K562 (cell line): ENCODE measurements around the gene SUPT3H. TPM values are rescaled to one million over a fixed set of nuclear protein-coding genes. Genes with fewer than 3 reads are reported as not detected.

Experiments used
- BRD9 ChIP-seq: fragments of 450-650 bp; IDR thresholded peaks from 2 replicates; pipeline ENCODE4 v1.6.1; 2018; ENCODE audit warnings: low read depth; ENCODE audit not compliant: partially characterized antibody
- CBX8 ChIP-seq: fragments of 200-600 bp; sonication (generic); IDR thresholded peaks from 2 replicates; pipeline ENCODE4 v1.6.1; 2012; ENCODE audit warnings: borderline replicate concordance, mixed run types, low read depth, mild to moderate bottlenecking, moderate library complexity, mixed read lengths, low read length, control low read depth, inconsistent platforms; ENCODE audit not compliant: poor library complexity, severe bottlenecking; ENCODE audit errors: extremely low read depth
- CHCHD3 ChIP-seq: fragments of 250-450 bp; sonication (Bioruptor Pico); IDR thresholded peaks from 2 replicates; pipeline ENCODE4 v2.1.2; 2022; ENCODE audit warnings: mild to moderate bottlenecking
- ELF1 ChIP-seq: fragments of 200-800 bp; sonication (Bioruptor generic); IDR thresholded peaks from 2 replicates; pipeline ENCODE4 v1.6.1; 2016; ENCODE audit warnings: missing genetic modification characterization, missing compliant biosample characterization
- FOS ChIP-seq: IDR thresholded peaks from 3 replicates; pipeline ENCODE4 v1.6.1; 2011; ENCODE audit not compliant: insufficient read length; ENCODE audit errors: extremely low read depth
- MAZ ChIP-seq, 2 experiments: fragments of 450-650 bp in 1 of 2; sonication (generic) in 1 of 2; formaldehyde crosslinking; IDR thresholded peaks in 1 of 2; conservative IDR thresholded peaks in 1 of 2; 2 replicates each; pipeline versions ENCODE4 v1.4.0 to v1.5.0; 2020; ENCODE audit warnings: mild to moderate bottlenecking in 1 of 2, missing genetic modification reagents in 1 of 2
- PPARD ChIP-seq: fragments of 250-450 bp; sonication (Bioruptor Pico); IDR thresholded peaks from 2 replicates; pipeline ENCODE4 v1.8.0; 2022; ENCODE audit warnings: inconsistent platforms, mild to moderate bottlenecking, moderate library complexity
- RBM14 ChIP-seq: fragments of 200-400 bp; formaldehyde crosslinking; IDR thresholded peaks from 2 replicates; pipeline ENCODE4 v1.6.1; 2018; ENCODE audit warnings: low read depth, mild to moderate bottlenecking, low read length, moderate library complexity, borderline replicate concordance; ENCODE audit not compliant: insufficient read depth
- TEAD4 ChIP-seq, 2 experiments: sonication (generic) in 1 of 2; formaldehyde crosslinking in 1 of 2; IDR thresholded peaks; 2 replicates each; pipeline versions ENCODE4 v1.6.1 to v1.8.0; 2012 to 2022; ENCODE audit warnings: borderline replicate concordance in 1 of 2, inconsistent platforms in 1 of 2, low read length in 1 of 2, mild to moderate bottlenecking in 1 of 2, missing genetic modification reagents in 1 of 2
- ZNF174 ChIP-seq: fragments of 250-450 bp; sonication (Bioruptor Pico); IDR thresholded peaks from 2 replicates; pipeline ENCODE4 v1.4.0; 2020; ENCODE audit warnings: mild to moderate bottlenecking
- ZNF263 ChIP-seq: sonication (generic); formaldehyde crosslinking; IDR thresholded peaks from 2 replicates; pipeline ENCODE4 v1.8.0; 2022; ENCODE audit warnings: mild to moderate bottlenecking, missing genetic modification reagents, borderline replicate concordance
- ZSCAN29 ChIP-seq: fragments of 450-650 bp; IDR thresholded peaks from 2 replicates; pipeline ENCODE4 v1.6.1; 2017
- polyA plus RNA-seq, 8 experiments: library from polyadenylated mRNA; depleted of rRNA in 4 of 8; stranded (reverse) in 5 of 8; unstranded in 3 of 8; fragments of >200 nt; fragmentation: Nextera tagmentation in 2 of 8; fragmentation: Illumina TruSeq in 1 of 8; extraction: Ambion mirVana in 2 of 8; extraction: Trizol in 1 of 8; gene quantifications; 2 replicates each; pipeline versions ENCODE4 v1.2.1 to v1.2.3, GENCODE V29; 2011 to 2014; ENCODE audit warnings: inconsistent platforms in 1 of 8, missing spikeins in 1 of 8
- total RNA-seq, 7 experiments: library from RNA; depleted of rRNA in 6 of 7; stranded (reverse); fragments of >200 nt in 6 of 7; fragmentation: Illumina TruSeq in 2 of 7; extraction: Trizol in 2 of 7; gene quantifications; 2 replicates each; pipeline versions ENCODE4 v1.2.1 to v1.2.3, GENCODE V29; 2011 to 2021; ENCODE audit warnings: low replicate concordance in 1 of 7
- TF ChIP-seq, protein P1 (sequence below): fragments of 450-650 bp; formaldehyde crosslinking; conservative IDR thresholded peaks from 2 replicates; pipeline ENCODE4 v1.4.0; 2022; ENCODE audit warnings: mild to moderate bottlenecking, missing genetic modification characterization
- TF ChIP-seq, protein P2 (sequence below): IDR thresholded peaks from 3 replicates; pipeline ENCODE4 v1.6.1; 2011; ENCODE audit warnings: borderline replicate concordance, mild to moderate bottlenecking; ENCODE audit not compliant: insufficient read length, insufficient read depth
- TF ChIP-seq, protein P3 (sequence below): sonication (generic); formaldehyde crosslinking; IDR thresholded peaks from 2 replicates; pipeline ENCODE4 v1.8.1; 2023; ENCODE audit warnings: mild to moderate bottlenecking, missing genetic modification reagents, moderate library complexity
- TF ChIP-seq, protein P4 (sequence below): sonication (generic); formaldehyde crosslinking; IDR thresholded peaks from 2 replicates; pipeline ENCODE4 v1.8.1; 2023; ENCODE audit warnings: mild to moderate bottlenecking, missing genetic modification reagents
- TF ChIP-seq, protein P5 (sequence below): fragments of 250-450 bp; sonication (Bioruptor Pico); IDR thresholded peaks from 2 replicates; pipeline ENCODE4 v1.4.0; 2020; ENCODE audit warnings: mild to moderate bottlenecking

Gene SUPT3H
- total and polyA plus RNA-seq, 9 of the 15 experiments (the other 6 are each of a cell fraction or from before 2014, with no cell fraction given), result 7.2 to 16.3 (median 11.9) TPM

DNA sequence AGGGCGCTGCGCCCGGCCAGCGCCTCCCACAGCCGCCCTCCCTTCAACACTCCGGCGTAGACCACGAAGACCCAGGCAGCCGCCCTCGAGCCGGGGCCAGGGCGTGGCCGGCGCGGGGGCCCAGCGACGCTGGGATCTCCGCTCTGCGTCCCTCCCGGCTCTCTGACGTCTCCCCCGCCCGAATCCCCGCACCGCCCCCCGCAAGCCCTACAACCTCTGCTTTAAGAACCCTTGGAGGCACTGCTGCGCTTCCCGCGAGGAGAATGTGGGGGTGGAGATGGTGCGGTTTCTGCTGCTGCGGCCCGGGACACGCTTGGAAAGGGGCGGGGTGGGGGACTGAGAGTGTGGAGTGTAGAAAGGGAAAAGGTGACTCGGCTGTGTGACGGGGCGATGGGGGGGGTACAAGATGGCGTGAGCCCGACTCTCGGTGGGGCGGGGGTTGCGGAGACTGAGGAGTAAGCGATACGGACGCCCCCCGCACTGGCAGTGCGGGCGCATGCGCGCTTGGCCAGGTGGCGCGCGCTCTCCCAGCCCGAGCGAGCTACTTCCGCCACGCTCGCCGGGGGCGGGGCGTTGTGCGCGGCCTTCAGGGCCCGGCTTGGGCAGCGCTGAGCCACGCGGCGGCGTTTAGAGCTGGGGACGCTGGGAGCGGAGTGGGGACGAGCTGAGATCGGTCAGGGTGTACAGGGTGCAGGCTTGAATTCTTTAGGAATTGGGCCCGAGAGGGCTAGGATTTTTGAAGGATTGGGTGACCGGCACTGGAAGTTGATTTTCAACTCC is at the start of gene SUPT3H (continued):
- TF ChIP-seq, protein P1, sequence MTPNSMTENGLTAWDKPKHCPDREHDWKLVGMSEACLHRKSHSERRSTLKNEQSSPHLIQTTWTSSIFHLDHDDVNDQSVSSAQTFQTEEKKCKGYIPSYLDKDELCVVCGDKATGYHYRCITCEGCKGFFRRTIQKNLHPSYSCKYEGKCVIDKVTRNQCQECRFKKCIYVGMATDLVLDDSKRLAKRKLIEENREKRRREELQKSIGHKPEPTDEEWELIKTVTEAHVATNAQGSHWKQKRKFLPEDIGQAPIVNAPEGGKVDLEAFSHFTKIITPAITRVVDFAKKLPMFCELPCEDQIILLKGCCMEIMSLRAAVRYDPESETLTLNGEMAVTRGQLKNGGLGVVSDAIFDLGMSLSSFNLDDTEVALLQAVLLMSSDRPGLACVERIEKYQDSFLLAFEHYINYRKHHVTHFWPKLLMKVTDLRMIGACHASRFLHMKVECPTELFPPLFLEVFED (CRISPR knock-in tag), result peak; percentile 85
- TF ChIP-seq TEAD4 (IDR thresholded peaks at IDR 0.05; ENCODE audit: low read length) (peak; percentile 36), TEAD4 (CRISPR knock-in tag; IDR thresholded peaks at IDR 0.05; ENCODE audit: borderline replicate concordance) (no peak), MAZ (CRISPR knock-in tag; conservative IDR thresholded peaks at IDR 0.05 in 1 of 2, IDR thresholded peaks at IDR 0.05 in 1 of 2) (peak; percentile 93 to 94), BRD9 (peak; percentile 25), ELF1 (tag) (peak; percentile 99), CHCHD3 (CRISPR knock-in tag) (0 out of 2 replicates have a peak, but pooled peaks have one; percentile 87), FOS (no peak), CBX8 (no peak), PPARD (CRISPR knock-in tag) (no peak), ZNF174 (CRISPR knock-in tag) (no peak), ZNF263 (CRISPR knock-in tag) (0 out of 2 replicates have a peak, but pooled peaks have one; percentile 8), ZSCAN29 (peak; percentile 81), RBM14 (no peak)
- TF ChIP-seq, protein P2, sequence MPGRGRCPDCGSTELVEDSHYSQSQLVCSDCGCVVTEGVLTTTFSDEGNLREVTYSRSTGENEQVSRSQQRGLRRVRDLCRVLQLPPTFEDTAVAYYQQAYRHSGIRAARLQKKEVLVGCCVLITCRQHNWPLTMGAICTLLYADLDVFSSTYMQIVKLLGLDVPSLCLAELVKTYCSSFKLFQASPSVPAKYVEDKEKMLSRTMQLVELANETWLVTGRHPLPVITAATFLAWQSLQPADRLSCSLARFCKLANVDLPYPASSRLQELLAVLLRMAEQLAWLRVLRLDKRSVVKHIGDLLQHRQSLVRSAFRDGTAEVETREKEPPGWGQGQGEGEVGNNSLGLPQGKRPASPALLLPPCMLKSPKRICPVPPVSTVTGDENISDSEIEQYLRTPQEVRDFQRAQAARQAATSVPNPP, result no peak
- TF ChIP-seq, protein P3, sequence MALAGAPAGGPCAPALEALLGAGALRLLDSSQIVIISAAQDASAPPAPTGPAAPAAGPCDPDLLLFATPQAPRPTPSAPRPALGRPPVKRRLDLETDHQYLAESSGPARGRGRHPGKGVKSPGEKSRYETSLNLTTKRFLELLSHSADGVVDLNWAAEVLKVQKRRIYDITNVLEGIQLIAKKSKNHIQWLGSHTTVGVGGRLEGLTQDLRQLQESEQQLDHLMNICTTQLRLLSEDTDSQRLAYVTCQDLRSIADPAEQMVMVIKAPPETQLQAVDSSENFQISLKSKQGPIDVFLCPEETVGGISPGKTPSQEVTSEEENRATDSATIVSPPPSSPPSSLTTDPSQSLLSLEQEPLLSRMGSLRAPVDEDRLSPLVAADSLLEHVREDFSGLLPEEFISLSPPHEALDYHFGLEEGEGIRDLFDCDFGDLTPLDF, result no peak; the same call in 1 of the 2 replicates
- TF ChIP-seq, protein P4, sequence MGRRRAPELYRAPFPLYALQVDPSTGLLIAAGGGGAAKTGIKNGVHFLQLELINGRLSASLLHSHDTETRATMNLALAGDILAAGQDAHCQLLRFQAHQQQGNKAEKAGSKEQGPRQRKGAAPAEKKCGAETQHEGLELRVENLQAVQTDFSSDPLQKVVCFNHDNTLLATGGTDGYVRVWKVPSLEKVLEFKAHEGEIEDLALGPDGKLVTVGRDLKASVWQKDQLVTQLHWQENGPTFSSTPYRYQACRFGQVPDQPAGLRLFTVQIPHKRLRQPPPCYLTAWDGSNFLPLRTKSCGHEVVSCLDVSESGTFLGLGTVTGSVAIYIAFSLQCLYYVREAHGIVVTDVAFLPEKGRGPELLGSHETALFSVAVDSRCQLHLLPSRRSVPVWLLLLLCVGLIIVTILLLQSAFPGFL, result no peak
- TF ChIP-seq, protein P5, sequence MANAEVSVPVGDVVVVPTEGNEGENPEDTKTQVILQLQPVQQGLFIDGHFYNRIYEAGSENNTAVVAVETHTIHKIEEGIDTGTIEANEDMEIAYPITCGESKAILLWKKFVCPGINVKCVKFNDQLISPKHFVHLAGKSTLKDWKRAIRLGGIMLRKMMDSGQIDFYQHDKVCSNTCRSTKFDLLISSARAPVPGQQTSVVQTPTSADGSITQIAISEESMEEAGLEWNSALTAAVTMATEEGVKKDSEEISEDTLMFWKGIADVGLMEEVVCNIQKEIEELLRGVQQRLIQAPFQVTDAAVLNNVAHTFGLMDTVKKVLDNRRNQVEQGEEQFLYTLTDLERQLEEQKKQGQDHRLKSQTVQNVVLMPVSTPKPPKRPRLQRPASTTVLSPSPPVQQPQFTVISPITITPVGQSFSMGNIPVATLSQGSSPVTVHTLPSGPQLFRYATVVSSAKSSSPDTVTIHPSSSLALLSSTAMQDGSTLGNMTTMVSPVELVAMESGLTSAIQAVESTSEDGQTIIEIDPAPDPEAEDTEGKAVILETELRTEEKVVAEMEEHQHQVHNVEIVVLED (CRISPR knock-in tag), result peak; percentile 80
